NOMO-1 treated with dmso at 0.1 percent for 144 hours (cell line): Measurements from ENCODE around the gene TBCD.
"Not testable (repeated sequence)": the region's sequence is repeated elsewhere in the genome, so short reads cannot be mapped to it uniquely, and the experiment has no call there.

Source experiments
- DNase-seq: peaks from one replicate; lab custom pipeline; 2025; ENCODE audit not compliant: unreplicated experiment; lab: John Stamatoyannopoulos, UW

Gene TBCD

DNA sequence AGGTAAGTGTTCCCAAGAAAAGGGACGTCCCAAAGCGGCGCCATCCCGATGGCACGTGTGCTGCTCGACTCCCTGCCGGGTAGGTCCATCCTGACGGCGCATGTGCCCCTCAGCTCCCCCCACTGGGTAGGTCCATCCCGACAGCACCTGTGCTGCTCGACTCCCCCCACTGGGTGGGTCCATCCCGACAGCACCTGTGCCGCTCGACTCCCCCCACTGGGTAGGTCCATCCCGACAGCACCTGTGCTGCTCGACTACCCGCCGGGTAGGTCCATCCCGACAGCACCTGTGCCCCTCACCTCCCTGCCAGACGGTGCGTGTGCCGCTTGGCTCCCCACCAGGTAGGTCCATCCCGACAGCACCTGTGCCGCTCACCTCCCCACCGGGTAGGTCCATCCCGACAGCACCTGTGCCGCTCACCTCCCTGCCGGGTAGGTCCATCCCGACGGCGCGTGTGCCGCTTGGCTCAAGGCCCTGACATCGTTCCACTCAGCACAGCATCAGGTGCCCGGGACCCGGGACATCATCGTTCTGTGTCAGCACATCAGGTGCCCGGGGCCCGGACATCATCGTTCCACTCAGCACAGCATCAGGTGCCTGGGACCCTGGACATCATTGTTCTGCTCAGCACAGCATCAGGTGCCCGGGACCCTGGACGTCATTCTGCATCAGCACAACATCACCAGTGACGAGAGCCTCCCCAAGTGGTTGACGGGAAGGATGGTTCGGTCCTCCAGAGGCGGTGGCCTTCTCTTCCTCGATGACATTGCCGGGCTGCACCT lies 22.2 kb upstream of the TBCD start:
- DNase-seq = no peak

DNA sequence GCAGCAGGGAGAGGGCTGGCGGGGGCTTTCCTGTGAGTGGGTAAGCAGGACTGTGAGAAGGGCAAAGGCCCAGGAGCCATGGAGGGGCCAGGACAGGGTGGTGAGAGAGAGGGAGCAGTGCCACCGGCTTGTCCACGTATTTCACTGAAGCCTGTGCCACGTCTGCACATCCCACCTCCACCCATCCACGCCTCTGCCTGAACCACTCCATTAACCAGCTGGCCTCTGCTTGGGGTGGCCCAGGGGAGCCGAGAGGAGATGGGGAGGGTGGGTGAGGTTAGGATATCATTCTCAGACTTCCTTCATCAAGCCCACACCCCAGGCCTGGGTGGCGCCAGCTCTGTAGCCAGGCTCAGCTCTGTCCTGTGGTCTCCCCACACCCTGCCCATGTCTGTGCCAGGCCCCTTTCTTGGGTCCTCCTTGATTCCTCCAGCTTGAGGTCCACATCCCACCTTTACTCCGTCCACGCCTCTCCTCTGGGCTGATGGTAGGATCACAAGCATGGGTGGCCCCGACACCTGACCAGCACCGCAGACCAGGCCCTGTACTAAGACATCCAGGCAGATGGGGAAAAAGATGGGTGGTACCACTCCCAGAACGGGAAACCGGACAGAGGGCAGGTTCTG lies 19.6 kb upstream of the TBCD start:
- DNase-seq = no peak

DNA sequence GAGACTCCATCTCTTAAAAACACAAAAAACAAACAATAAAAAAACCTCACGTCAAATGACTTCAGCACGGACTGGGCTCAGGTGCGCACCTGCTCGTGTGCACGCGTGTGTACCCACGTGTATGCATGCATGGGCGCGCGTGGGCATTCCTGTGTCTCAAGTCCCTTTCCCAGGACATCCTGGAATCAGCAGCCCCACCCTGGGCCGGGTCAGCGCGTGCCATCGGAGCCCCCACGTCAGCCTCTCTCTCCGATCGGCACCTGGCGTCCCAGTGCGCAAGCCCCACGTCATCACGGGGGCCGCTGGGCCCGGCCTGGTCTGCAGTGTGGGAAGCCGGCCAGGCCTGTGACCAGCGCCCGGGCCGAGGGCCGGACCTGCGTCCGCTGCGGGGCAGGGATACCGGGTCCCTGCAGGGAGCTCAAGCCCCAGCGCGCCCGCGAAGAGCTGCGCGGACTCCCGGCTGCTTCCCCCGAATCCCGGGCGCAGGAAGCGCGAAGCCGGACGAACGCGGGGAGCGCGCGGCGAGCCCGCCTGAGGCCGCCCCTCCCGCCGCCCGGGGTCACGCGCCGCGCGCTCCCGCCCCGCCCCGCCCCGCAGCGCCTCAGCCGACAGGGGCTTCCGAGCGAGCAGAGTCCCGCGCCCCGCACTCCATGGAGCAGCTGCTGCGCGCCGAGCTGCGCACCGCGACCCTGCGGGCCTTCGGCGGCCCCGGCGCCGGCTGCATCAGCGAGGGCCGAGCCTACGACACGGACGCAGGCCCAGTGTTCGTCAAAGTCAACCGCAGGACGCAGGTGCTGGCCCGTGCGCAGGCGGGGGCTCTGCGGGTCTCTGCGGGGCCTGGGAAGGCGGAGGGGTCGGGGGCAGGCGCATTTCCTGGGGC lies 16.6 kb upstream of the TBCD start, which contains the start of gene FN3K:
TSS of gene FN3K (plus strand) at position 629 of the 880 bp plus-strand sequence. CDS start at position 651, 22 bp downstream.
- DNase-seq = peak; percentile 29

DNA sequence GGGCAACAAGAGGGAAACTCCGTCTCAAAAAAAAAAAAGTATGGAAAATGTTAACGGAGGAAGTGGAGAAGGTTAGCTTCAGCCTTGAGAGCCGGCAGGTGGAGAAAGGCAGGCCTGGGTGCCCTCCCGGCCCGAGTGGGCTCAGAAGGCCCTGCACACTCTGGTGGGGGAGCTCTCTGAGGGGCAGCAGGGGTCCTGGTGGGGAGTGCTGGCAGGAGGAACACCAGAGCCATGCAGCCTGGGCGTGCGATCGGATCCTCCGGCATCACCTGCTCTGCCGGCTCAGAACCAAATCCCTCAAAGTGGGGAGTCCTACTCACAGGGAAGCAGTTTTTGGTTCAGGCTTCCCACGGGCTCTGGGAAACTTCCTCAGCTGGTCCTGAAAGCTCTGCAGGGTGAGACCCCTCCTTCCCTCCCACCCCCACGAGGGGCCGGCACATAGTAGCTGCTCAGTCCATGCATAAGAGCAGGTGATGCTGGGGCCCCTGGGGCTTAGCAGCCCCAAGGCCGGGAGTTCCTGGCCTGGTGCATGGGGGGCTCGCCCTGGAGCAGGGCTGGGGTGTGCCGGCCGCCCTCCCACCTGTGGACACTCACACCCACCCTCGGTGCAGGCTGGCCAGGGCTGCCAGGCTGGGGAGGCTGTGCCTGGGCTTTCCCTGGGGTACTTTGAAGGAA lies 15.2 kb upstream of the TBCD start:
- DNase-seq = no peak

DNA sequence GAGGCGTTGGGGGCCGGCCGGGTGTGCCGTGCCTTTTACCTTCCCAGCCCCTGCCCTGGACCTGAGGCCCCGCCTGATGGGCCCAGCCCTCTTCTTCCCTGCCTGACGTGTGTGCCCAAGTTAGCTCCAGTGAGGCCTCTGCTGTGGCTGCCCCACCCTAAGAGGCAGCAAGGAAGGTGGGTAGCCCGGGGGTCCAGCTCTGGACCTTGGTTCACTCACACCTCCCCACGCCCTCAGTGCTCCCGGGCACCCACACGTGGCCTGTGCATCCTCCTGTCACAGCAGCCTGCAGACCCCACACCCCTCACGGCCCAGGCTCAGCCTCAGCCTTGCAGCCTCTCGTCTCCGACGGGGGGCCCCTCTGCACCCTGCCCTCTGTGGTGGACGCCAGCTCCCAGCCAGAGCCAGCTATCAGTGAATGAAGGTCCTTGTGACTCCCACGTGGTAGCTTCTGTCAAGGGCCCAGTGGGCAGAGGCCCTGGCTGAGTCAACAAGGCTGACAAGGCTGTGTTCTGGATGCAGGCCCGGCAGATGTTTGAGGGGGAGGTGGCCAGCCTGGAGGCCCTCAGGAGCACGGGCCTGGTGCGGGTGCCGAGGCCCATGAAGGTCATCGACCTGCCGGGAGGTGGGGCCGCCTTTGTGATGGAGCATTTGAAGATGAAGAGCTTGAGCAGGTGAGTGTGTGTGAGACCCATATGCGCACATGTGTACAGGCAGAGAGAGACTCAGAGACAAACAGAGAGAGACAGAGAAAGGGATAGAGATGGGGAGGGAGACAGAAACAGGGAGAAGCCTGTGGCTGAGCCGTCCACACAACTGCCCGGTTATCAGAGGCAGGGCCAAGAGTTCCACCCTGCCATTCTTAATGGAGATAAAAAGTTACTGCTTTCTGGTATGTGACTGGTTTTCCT lies 13.6 kb upstream of the TBCD start:
- DNase-seq = no peak

DNA sequence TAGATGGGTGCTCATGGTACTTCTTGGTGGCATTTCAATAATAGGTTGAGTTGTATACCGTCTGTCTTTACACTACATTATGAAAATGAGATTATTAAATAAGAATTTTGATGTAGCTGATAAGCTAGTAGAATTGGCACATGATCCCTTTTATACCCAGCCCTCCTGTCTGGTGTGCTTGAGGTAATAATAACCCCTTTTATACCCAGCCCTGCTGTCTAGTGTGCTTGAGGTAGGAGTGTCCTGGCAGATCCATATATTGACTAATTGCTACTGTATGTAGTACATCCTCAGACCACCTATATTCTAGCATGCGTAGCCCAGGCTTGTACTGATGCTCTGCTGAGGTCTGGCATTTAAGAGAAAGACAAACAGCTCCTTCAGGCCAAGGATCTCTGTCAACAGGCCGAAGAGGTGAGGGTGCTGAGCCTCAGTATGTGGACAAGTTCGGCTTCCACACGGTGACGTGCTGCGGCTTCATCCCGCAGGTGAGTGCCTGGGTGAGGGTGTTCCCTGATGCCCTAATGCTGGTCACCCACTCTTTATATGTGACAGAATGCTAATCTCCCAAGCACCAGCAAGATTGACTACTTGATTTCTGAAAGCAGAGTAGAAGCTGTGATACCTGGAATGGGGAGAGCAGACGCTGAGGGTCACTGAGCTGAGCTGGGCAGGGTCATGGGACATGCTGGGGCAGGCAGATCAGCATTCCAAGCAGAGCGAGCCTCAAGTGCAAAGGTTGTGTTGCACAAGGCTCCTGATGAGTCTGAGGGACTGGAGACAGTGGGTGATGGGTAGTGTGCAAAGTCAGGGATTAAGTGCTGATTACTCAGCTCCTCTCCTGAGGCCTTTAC lies 10.7 kb upstream of the TBCD start:
- no peak for DNase-seq

DNA sequence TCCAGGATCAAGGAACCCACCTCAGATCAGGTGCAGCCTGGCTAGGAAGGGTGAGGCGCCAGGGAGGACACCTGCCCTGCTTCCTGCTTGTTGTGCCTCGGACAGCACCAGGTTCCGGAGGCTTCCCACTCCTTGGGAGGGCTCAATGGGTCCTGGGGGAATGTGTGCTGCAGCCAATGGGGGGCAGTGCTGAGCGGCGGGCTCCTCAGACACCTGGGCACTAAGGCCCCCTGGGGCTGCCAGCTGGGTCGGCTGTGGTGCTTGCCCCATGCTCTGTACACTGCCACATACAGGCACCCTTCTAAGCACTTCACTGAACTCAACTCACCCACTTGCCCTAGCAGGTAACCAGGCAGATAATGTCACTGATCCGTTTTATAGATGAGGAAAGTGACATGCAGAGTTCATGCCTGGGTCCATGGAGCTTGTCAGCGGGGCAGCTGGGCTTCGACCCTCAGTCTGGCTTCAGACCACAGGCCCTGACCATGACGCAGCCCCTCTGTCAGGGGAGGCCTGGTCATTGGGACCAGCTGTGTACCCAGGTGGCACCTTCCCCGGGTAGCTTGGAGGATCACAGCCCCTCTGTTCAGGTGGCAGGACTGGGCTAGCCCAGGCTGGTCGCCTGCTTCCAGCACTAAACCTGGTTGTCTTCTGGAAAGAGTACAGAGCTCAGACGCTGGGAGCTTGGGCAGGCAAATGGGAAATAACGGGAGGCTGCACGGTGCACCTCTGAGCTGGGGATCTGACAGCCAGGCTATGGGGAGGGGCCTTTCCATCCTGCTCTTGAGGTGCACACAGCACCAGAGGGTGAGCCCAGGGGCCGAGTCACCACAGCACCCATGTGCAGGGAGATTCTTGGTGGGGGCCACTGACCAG lies 8.3 kb upstream of the TBCD start:
- no peak for DNase-seq

DNA sequence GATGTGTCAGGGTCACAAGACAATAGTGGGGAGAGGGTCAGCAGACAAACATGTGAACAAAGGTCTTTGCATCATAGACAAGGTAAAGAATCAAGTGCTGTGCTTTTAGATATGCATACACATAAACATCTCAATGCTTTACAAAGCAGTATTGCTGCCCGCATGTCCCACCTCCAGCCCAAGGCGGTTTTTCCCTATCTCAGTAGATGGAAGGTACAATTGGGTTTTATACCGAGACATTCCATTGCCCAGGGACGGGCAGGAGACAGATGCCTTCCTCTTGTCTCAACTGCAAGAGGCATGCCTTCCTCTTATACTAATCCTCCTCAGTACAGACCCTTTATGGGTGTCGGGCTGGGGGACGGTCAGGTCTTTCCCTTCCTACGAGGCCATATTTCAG lies 7.1 kb upstream of the TBCD start:
- DNase-seq = not testable (repeated sequence)

DNA sequence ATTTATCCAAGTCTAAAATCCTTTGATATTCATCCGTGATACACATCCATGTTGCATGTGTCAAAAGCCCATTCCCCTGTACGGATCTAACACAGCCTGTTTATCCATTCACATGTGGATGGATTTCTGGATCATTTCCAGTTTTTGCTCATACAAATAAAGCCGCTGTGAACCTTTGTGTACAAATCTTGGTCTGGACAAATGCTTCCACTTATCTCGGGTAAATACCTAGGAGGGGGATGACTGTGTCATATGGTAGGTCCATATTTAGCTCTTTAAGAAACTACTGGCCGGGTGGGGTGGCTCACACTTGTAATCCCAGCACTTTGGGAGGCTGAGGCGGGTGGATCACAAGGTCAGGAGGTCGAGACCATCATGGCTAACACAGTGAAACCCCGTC lies 6.3 kb upstream of the TBCD start:
- no peak for DNase-seq

DNA sequence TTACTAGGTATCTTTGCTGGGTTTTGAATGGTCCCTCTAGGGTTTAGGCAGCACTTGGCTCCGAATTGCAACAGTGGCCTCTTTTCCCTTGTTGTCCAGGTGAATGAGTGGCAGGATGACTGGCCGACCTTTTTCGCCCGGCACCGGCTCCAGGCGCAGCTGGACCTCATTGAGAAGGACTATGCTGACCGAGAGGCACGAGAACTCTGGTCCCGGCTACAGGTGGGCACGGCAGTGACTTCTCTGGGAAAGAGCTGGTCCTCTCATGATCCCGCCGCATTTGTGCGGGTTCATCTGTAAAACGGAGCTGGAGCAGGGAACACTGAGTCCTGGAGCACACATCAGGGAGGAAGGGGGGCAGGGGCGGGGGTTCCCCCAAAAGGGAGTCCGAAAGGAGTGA lies 3.1 kb upstream of the TBCD start:
- no peak for DNase-seq

DNA sequence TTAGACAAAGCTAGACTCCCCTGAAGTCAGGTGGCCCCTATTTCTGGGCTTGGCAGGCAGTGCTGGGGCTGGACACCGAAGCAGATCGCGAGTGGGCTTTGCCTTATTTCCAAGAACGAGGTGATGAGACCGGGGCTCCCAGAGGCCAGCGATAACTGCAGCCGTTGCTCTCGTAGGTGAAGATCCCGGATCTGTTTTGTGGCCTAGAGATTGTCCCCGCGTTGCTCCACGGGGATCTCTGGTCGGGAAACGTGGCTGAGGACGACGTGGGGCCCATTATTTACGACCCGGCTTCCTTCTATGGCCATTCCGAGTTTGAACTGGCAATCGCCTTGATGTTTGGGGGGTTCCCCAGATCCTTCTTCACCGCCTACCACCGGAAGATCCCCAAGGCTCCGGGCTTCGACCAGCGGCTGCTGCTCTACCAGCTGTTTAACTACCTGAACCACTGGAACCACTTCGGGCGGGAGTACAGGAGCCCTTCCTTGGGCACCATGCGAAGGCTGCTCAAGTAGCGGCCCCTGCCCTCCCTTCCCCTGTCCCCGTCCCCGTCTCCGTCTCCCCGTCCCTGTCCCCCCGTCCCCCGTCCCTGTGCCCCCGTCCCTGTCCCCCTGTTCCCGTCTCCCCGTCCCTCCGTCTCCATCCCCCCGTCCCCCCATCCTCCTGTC lies 1.5 kb upstream of the TBCD start:
- DNase-seq = no peak

DNA sequence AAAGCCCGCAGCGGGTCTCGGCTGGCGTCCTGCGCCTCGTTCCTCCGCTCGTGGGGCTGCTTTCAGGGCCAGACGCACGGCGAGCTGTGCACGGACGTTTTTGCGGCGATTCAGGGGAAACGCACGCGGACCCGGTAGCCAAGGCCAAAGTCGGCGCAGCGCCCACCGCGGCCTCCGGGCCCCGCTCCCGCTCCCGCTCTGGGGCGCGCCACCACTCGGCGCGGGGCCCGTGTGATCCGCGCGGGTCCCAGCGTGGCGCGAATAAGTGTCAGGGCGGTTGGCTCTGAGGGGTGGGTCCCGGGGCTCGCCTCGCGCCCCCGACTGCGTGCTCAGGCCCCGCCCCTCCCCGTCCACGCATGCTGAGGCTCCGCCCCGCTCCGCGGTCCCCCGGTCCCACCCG lies 694 bp upstream of the TBCD start:
- no peak for DNase-seq

DNA sequence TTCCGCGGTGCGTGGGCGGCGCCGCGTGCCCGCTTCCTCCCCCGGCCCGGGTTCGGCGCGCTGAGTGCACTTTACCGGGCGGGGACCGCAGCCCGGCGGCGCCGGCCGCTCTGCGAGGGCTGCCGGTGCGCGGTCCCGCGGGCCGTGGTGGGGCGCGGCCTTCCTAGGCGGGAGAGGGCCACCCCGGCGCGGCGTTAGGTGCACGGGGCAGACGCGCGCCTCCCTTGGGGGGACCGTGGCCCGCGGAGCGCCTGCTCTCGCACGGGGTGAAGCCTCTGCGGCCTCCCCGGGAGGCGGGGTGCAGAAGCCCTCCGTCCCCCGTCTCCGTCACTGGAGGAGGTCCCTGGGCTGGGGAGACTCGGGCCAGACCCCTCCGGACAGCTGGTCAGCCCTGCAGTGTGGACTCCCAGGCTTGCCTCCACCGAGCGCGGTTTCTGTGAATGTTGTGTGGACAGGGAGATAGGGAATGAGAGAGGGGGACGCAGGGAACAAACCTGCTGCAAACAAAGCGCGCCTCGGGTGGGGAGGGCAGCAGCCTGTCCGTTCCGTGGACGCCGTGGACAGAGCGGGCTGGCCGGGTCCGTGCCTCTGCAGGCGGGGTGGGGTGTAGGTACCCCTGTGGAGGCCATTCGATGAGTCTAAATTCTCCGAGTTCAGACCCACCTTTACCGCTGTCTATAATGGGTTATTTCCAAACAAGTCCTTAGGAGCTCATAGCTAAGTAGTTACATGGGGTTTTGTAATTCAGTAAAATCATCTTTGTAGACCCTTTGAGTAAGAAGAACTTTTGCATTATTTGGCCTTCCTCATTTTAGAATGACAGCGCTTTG lies 721 bp downstream of the TBCD start:
- DNase-seq = peak; percentile 6

DNA sequence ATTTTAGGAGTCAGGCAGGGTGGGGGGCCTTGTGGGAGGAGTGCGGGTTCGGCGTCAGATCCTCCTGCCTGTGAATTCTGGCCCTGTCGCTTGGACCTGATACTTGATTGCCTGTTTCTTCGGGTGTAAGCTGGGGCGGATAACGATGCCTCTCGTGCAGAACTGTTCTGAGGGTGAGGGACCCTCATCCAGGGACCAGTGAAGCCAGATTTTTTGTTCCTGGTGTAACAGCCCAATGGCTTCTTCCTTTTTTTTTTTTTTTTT lies 1.3 kb downstream of the TBCD start:
- DNase-seq = no peak

DNA sequence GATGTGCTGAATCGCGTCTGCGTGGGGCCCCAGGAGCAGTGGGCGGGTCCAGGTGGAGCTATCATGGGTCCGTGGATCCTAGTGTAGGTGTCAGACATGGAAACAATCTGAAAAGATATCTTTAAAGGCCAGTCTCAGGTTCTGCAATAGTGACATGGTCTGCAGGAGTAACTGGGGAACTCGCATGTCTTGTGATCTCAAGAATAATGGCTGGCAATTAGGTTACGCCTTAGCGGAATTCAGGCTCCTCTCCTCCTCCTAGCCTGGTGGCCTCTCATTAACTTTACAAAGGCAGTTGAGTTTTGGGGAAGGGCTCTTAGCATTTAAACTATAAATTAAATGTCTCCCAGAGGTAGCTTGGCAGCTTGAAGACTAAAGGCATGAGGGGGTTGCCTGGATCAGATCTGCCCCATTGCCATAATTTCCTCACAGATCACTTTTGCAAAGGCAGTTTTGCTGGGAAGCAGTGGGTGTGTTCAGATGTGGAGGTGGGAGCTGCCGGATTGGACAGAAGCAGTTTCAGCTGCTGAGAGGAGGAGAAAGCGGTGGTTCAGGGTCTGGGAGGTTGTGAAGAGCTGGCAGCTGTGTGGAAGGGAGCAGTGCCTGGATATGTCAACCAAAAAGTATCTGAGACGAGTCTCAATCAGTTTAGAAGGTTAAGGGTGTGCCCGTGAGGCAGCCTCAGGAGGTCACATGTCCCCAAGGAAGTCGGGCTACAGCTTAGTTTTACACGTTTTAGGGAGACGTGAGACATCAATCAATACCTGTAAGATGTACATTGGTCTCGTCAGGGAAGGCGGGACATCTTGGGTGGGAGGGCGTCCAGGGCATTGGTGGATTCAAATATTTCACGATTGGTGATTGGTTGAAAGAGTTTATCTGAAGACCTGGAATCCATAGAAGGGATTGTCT lies 2.7 kb downstream of the TBCD start:
- peak; percentile 3 for DNase-seq

DNA sequence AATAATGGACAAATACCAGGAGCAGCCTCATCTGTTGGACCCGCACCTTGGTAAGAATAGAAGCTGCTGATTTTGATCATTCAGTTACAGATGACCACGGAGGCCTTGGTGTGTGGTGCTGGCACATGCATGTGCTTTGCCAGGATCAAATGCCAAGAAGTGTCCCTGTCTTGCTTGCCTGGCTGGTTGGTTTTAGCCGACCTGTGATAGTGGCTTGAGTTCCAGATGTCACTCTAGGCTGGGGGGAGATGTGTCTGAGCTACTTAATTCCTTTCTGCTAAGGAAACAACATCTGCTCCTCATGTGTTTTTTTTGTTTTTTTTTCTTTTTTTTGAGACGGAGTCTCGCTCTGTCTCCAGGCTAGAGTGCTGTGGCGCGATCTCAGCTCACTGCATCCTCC lies 4.3 kb downstream of the TBCD start:
- DNase-seq = no peak
